Vagina (tissue), 2 donors: ENCODE data around the gene CACNA1I. TPM values are rescaled to one million over a fixed set of nuclear protein-coding genes. Genes with fewer than 3 reads are reported as not detected.

Experiments
- DNase-seq, 2 donors: peaks; one replicate each; pipeline ENCODE4 v3.0.0-alpha.2; 2017; ENCODE audit errors: extremely low spot score in 2 of 2
- H3K27ac ChIP-seq: fragments of 200-600 bp; sonication (generic); one replicate; pipeline ENCODE4 v1.5.1; 2019
- H3K27me3 ChIP-seq: fragments of 200-600 bp; sonication (generic); one replicate; pipeline ENCODE4 v1.5.1; 2019
- H3K36me3 ChIP-seq, 2 donors: fragments of 200-600 bp; sonication (generic); one replicate each; pipeline ENCODE4 v1.5.1; 2017 to 2019
- H3K4me1 ChIP-seq: fragments of 200-600 bp; sonication (generic); one replicate; pipeline ENCODE4 v1.5.1; 2019
- H3K4me3 ChIP-seq, 2 donors: fragments of 200-600 bp; sonication (generic); 1 replicate in 1 of 2; 2 replicates in 1 of 2; pipeline ENCODE4 v1.5.1; 2016 to 2019
- H3K9me3 ChIP-seq: fragments of 200-600 bp; sonication (generic); one replicate; pipeline ENCODE4 v1.5.1; 2019
- POLR2A ChIP-seq, 2 donors: fragments of 450-650 bp; IDR thresholded peaks; one replicate each; pipeline ENCODE4 v1.6.1; 2017; ENCODE audit warnings: antibody characterized with exemption in 2 of 2, mild to moderate bottlenecking in 2 of 2, moderate library complexity in 2 of 2
- POLR2AphosphoS5 ChIP-seq, 2 donors: sonication (generic); formaldehyde crosslinking; IDR thresholded peaks; one replicate each; pipeline ENCODE4 v1.9.0; 2017; ENCODE audit warnings: antibody characterized with exemption in 2 of 2, mild to moderate bottlenecking in 2 of 2, low read depth in 1 of 2; ENCODE audit not compliant: insufficient read depth in 1 of 2
- intact Hi-C: fragments of 100-400 bp; cut with DNase I; formaldehyde crosslinking; loops from one replicate; pipeline ENCODE4 v1.15.1; 2023
- total RNA-seq: library from RNA; depleted of rRNA; stranded (reverse); fragments of >200 nt; gene quantifications from one replicate; pipeline ENCODE4 v1.2.3, GENCODE V29; 2016
- TF ChIP-seq, protein P1 (sequence below), 3 experiments: fragments of 450-650 bp in 2 of 3; fragments of 200-600 bp in 1 of 3; sonication (generic) in 1 of 3; IDR thresholded peaks; one replicate each; pipeline ENCODE4 v1.5.1; 2017 to 2019; ENCODE audit warnings: antibody characterized with exemption in 3 of 3, mild to moderate bottlenecking in 2 of 3, moderate library complexity in 2 of 3

The CACNA1I gene
- total RNA-seq, 1 donor from 2014 or later = 1.2 TPM

DNA sequence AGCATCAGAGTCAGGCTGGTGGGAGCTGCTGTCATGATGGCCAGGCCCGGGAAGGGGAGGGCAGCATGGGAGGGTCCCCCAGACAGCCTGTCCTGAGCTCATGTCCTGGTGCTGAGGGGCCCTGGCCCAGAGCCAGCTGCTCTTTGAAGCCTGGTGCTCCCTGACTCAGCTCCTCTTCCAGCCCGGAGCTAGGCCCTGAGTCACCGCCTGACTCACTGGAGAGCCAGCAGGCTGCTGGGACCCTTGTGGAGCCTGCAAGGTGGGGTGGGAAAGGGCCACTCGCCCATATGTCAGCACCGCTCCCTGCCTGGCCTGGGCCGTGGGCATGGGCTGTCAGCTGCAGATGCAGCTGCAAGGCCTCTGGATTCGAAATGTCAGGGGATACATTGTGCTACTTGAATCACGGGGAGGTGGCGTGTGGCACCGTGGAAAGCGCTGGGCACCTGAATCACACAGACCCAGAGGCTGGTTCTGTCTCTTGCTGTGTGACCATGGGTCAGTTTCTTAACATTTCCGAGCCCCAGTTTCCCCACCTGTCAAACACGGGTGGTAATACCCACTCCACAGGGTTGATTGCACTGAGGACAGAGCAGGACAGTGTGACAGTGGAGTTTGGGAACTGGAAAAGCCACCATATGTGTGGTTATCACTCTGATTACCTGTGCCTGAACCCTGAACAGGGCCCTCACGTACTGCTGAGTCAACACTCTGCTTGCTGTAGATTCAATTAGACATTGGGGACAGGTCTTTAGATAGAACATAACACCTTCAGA, 4.4 kb downstream of the CACNA1I start:
- intact Hi-C loops = no loop called here
- Histone ChIP-seq H3K9me3 (no peaks in the 10 kb centered on the region), H3K4me3 (no peak overlapping the region), H3K27ac (no peak overlapping the region), H3K36me3 (no peaks in the 10 kb centered on the region), H3K4me1 (no peaks in the 10 kb centered on the region), H3K27me3 (no peaks in the 10 kb centered on the region)
- no peak for DNase-seq
- TF ChIP-seq POLR2AphosphoS5 (IDR thresholded peaks at IDR 0.05; ENCODE audit: insufficient read depth in 1 of 2, low read depth in 1 of 2) (no peak), POLR2A (IDR thresholded peaks at IDR 0.05) (no peak)

GRCh38 chr22:39575552-39575825, 4.9 kb downstream of the CACNA1I start:
- Histone ChIP-seq H3K36me3 (no peaks in the 10 kb centered on the region), H3K4me3 (no peak overlapping the region), H3K9me3 (no peaks in the 10 kb centered on the region), H3K4me1 (no peaks in the 10 kb centered on the region), H3K27ac (no peak overlapping the region), H3K27me3 (no peaks in the 10 kb centered on the region)
- intact Hi-C loops = no loop called here
- DNase-seq = no peak
- no peak for TF ChIP-seq POLR2A (IDR thresholded peaks at IDR 0.05)
- no peak for TF ChIP-seq POLR2AphosphoS5 (IDR thresholded peaks at IDR 0.05; ENCODE audit: insufficient read depth in 1 of 2, low read depth in 1 of 2)

- H3K36me3 ChIP-seq = no peaks in the 10 kb centered on the region
- no peaks in the 10 kb centered on the region for H3K4me1 ChIP-seq
- H3K27ac ChIP-seq = no peak overlapping the region
- TF ChIP-seq POLR2AphosphoS5 (IDR thresholded peaks at IDR 0.05; ENCODE audit: insufficient read depth in 1 of 2, low read depth in 1 of 2) (no peak), POLR2A (IDR thresholded peaks at IDR 0.05) (no peak)
- TF ChIP-seq, protein P1, sequence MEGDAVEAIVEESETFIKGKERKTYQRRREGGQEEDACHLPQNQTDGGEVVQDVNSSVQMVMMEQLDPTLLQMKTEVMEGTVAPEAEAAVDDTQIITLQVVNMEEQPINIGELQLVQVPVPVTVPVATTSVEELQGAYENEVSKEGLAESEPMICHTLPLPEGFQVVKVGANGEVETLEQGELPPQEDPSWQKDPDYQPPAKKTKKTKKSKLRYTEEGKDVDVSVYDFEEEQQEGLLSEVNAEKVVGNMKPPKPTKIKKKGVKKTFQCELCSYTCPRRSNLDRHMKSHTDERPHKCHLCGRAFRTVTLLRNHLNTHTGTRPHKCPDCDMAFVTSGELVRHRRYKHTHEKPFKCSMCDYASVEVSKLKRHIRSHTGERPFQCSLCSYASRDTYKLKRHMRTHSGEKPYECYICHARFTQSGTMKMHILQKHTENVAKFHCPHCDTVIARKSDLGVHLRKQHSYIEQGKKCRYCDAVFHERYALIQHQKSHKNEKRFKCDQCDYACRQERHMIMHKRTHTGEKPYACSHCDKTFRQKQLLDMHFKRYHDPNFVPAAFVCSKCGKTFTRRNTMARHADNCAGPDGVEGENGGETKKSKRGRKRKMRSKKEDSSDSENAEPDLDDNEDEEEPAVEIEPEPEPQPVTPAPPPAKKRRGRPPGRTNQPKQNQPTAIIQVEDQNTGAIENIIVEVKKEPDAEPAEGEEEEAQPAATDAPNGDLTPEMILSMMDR (IDR thresholded peaks at IDR 0.05) = no peak
- no peaks in the 10 kb centered on the region for H3K9me3 ChIP-seq
- H3K4me3 ChIP-seq = no peak overlapping the region
- intact Hi-C loops = no loop called here
- no peak for DNase-seq
- no peaks in the 10 kb centered on the region for H3K27me3 ChIP-seq
Observed at GRCh38 chr22:39576027-39576426, 5.5 kb downstream of the CACNA1I start.

- Histone ChIP-seq H3K4me3 (no peak overlapping the region), H3K9me3 (no peaks in the 10 kb centered on the region), H3K36me3 (no peaks in the 10 kb centered on the region), H3K4me1 (no peaks in the 10 kb centered on the region), H3K27me3 (no peaks in the 10 kb centered on the region), H3K27ac (no peak overlapping the region)
- DNase-seq = no peak
- intact Hi-C loops = no loop called here
- TF ChIP-seq POLR2A (IDR thresholded peaks at IDR 0.05) (no peak), POLR2AphosphoS5 (IDR thresholded peaks at IDR 0.05; ENCODE audit: insufficient read depth in 1 of 2, low read depth in 1 of 2) (no peak)
- TF ChIP-seq, protein P1 (IDR thresholded peaks at IDR 0.05) = no peak
Observed at GRCh38 chr22:39577366-39577765, 6.8 kb downstream of the CACNA1I start.

DNA sequence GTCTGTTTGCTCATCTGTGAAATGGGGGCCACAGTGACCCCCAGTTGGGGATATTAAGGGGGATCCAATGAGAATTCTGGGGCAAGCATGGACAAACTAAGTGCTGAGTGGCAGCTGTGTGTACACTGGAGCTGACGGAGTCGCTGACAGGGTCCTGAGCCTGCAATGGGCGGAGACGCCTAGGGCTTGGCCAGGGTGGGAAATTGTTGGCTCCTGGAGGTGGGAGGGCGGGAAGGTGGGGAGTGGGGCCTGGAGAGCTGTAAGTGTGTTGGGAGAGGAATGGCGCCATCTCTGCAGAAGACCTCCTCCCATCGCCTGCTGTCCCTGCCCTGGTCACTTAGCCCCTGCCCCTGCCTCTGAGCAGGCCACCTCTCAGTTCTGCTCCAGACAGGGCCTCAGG, 7.3 kb downstream of the CACNA1I start:
- no peaks in the 10 kb centered on the region for H3K36me3 ChIP-seq
- TF ChIP-seq POLR2AphosphoS5 (IDR thresholded peaks at IDR 0.05; ENCODE audit: insufficient read depth in 1 of 2, low read depth in 1 of 2) (no peak), POLR2A (IDR thresholded peaks at IDR 0.05) (no peak)
- TF ChIP-seq, protein P1 (IDR thresholded peaks at IDR 0.05) = no peak
- H3K4me3 ChIP-seq = no peak overlapping the region
- DNase-seq = no peak
- H3K27ac ChIP-seq = no peak overlapping the region
- H3K9me3 ChIP-seq = no peaks in the 10 kb centered on the region
- intact Hi-C loops = no loop called here
- H3K4me1 ChIP-seq = no peaks in the 10 kb centered on the region
- H3K27me3 ChIP-seq = no peaks in the 10 kb centered on the region

GRCh38 chr22:39580006-39580441, 9.5 kb downstream of the CACNA1I start:
- no peak for DNase-seq
- Histone ChIP-seq H3K4me3 (no peak overlapping the region), H3K9me3 (no peaks in the 10 kb centered on the region), H3K4me1 (no peaks in the 10 kb centered on the region), H3K27me3 (no peaks in the 10 kb centered on the region), H3K36me3 (no peaks in the 10 kb centered on the region), H3K27ac (no peak overlapping the region)
- TF ChIP-seq POLR2A (IDR thresholded peaks at IDR 0.05) (no peak), POLR2AphosphoS5 (IDR thresholded peaks at IDR 0.05; ENCODE audit: insufficient read depth in 1 of 2, low read depth in 1 of 2) (no peak)
- TF ChIP-seq, protein P1 (IDR thresholded peaks at IDR 0.05) = no peak
- intact Hi-C loops = no loop called here
